ENCODE results near the gene CNGA2.

The CNGA2 gene

DNA sequence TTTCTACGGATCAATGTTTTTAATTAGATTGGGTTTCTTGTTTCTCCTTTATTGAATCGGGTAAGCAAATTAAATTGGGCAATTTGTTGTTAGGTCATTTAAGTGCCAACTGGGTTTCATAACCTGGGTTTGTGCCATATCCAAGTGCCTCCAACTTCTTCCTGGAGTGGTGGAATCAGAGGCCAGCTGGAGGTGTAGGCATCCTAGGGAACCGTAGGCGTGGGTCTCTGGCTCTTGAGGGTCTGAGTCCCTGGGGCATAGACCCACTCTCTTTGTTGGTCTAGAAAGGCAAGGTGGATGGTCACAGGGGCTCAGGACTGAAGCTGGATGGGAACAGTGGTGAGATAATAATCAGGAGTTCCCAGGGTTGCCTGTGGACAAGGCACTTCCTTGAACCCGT is 18.3 kb downstream of the CNGA2 start:
- DNase-seq (ENCODE audit: low read depth, low spot score), result no peak

DNA sequence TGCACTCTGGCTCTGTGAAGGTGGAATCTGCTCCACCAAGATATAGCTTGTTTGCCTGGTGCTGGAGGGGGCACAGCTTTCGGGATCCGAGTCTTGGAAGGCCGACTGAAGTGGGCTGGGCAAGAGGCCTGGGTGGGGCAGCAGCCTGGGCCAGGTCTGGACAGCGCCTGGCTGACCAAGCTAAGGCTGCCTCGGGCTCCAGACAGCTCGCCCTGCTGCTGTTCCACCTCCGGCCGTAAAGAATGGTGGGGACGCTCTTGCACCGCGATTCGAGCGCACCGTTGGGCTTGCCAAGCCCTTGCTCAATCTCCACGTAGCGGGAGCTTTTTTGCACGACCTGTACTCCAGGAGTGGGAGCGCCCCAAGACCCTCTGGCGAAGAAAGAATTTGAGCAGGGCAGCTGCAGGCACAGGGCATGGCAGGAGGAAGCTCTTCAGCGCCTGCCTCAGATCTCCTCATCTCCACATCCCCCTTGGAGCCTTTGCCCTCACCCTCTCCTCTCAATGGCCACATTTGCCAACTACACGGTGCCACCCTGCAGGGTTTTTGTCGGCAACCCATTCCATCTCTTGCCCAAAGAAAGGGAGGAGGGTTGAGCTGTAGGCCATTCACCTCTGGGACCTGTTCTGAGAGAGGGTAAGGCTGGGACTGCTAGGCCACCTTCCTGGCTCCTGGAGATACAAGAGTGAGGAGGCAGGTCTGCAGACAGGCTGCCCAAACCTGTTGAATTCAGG is 18.9 kb downstream of the CNGA2 start:
- no peak for DNase-seq (ENCODE audit: low read depth, low spot score)

DNA sequence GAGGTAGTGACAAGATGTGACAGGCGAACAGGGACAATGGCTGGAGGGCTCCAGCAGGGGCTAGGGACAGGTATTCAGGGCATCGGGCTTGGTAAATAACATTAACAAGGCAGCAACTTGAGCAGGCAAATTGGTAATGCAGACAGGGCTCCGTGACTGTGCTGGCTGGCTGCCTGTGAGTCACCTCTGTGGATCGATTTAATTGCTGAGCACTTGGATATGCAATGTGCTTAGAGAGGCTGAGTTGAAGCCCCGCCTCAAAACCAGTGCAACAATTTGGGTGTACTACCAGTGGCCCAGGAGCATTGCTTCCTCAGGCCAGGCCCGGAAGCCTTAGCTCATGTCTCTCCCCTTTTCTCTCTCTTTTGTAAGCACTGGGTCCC is 19.5 kb downstream of the CNGA2 start:
- no peak for DNase-seq (ENCODE audit: low read depth, low spot score)

DNA sequence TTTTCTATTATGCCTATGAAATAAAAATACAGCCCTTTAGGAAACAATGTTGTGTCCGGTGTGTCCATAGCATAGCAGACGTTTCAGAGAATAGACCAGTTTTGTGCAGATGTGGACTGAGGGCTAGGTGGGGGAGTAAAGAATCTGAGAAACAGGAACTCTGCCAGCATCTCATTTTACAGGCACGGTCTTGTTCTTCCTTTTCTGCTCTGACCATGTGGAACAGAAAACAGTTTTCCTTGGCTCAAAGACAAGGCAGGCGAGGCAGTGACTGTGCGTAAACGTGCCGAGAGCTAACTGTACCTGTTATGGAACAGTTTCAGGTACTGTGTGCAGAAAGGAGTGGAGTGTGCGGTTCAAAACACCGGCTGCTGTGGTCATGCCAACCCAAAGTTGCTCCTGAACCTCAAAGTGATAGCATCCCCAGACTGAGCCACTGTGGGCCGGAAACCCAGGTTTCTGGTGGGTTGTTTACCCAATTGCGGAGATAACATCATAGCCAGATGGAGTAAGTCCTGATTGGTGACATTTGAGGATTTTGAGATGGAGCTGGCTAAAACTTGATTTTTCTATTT is 20.2 kb downstream of the CNGA2 start:
- no peak for DNase-seq (ENCODE audit: low read depth, low spot score)

DNA sequence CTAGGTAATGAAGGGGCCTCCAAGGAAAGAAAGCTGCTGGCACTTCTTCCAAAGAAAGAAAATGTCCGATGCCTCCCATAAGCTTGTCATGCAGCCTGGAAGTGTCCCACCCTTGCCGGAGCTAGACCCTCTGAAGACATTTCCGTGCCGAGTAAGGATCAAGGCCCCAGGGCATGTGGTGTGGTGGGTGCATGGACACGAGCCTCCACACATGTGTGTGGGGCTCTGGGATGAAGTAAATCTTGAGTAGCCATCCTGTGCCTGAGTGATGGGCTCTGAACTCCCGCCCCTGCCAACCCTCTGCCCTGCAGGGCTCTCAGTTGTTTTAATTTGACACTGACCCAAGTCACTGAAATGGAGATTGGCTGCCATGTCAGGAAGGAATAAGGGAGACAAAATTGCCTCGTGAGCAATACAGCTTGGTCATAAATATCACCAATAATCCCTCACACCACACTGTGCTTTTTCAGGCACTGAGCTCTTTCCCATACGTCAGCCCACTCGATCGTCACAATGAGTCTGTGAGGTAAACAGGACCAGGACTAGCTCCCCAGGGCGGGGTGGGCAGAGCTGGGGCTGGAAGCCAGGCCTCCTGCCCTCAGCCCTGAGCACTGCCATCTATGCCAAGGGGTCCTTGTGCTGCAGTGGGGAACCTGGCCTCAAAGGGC is 24.6 kb downstream of the CNGA2 start:
- no peak for DNase-seq (ENCODE audit: low read depth, low spot score)

DNA sequence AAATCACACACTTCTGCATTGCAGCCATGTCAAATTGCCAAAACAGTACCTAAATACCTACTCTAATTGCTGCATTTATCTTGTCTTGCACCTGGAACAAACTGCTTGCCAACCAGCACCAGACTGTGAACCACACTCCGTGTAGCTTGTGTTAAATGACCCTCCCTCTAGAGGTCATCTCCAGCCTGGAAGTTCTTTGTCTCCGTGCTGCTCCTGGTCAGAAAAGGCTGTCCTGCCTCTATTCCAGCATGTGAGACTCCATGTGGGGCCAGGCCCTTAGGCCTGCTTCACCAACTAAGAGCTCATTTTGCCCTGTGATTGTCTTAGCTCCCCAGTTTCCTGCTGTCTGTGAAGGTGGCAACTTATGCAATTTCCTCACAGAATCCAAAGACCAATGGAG is 28.3 kb downstream of the CNGA2 start:
- DNase-seq (ENCODE audit: low read depth, low spot score), result no peak

DNA sequence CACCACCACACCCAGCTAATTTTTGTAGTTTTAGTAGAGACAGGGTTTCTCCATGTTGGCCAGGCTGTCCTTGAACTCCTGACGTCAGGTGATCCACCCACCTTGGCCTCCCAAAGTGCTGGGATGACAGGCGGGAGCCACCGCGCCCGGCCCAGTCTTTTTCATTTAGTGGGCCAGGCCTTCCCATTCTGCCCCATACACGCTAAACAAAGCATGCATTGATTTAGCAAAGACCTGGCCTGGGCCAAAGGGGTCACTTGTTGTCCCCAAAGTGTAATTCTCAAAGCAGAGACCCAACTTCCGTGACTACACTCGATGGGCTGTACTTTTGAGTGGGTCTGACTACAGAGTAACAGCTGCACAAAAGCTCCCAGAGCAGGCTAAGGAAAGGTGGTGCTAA is 29.2 kb downstream of the CNGA2 start:
- no peak for DNase-seq (ENCODE audit: low read depth, low spot score)

DNA sequence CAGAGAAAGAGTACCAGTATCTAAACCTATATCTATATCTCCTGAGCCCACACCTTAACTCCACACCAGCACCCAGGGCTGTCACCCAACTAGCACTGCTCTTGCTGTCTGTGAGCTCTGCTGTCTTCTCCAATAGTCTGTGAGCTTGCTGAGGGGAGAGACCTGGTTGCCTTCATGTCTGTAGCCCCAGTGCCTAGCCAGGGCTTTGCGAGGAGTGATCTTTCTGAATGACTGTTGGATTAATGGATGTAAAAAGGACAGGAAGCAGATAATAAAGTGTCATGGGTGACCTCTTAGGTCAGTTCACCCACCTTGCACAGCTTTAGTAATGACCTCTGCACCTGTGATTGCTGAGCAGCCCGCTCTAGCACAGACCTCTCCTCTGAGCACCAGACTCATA is 30.5 kb downstream of the CNGA2 start:
- DNase-seq (ENCODE audit: low read depth, low spot score), result no peak

DNA sequence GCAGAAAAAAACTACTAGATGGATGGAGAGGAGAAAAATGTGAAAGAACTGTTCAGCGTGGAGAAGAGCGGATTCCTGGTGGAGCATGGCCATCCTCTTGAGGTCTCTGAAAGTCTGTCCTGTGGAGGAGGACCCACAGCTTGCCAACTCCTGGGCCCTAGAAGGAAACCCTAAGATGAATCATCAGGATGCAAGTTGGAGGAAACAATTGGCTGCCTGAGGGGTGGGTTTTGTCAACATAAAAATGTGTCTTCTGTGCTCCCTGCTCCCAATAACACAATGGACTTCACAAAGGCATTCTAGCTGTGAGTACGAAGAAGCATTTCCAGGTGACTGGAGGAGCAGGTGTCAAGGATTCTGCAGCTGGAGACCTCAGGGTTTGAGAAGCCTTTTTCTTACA is 37.2 kb downstream of the CNGA2 start:
- DNase-seq (ENCODE audit: low read depth, low spot score), result no peak

DNA sequence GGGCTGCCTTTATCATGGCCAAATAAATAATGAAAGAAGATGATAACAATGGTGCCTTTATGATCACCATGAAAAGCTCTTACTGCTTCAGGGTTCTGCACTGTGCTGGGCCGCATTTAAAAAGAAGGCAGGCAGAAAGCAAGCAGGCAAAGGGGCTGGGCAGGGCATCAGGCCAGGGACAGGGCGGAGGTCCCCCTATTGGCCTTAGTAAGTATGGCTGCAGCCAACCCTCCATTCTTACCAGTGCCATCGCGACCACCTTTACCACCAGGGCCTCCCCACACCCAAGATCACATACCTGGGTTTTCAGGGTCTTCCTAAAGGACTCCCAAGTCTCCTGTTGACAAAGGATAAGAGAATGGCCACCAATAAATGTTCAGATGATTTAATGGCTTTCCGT is 38.9 kb downstream of the CNGA2 start:
- DNase-seq (ENCODE audit: low read depth, low spot score), result no peak

DNA sequence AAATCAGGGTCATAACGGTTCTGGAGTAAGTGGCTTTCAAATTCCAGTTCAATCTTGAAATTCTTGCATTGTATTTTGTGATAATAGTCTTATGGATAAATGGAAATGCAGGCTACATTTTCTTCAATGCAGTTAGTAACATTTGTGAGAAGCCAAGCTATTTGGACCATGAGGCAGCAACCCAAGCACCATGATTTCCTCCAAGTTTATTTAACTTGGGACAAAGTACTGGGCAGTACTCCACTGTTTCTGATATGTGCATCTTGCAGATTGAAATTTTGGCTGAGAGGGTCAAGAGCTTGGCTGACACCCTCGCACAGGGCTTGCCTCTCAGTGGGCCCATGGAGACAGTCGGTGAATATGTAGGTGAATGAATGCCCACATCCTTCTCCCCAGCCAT is 39.9 kb downstream of the CNGA2 start:
- DNase-seq (ENCODE audit: low read depth, low spot score), result no peak

DNA sequence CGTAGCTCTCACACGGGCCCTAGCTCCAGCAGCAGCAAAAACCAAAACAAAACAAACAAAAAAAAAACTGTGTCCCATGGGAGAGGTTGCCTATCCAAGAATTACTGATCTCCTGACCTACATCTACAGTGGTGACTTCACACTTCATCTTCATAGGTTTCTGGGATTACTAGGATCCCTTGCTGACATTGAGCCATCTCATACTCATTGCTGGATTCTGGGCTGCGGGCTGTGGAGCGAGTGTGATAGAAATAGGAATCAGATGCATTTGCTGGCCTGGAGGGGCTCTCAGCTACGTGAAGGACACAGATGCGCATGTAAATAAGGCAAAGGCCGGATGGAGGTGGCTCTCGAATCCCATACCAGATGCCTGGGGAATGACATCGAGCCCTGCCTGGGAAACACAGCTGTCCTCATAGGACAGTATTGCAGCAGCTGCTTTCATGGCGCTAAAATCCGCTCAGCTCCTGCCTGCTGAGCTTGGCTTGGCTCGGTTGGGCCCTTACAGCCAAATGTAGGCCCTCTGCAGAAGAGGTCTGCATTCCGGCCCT is 41.7 kb downstream of the CNGA2 start:
- no peak for DNase-seq (ENCODE audit: low read depth, low spot score)

DNA sequence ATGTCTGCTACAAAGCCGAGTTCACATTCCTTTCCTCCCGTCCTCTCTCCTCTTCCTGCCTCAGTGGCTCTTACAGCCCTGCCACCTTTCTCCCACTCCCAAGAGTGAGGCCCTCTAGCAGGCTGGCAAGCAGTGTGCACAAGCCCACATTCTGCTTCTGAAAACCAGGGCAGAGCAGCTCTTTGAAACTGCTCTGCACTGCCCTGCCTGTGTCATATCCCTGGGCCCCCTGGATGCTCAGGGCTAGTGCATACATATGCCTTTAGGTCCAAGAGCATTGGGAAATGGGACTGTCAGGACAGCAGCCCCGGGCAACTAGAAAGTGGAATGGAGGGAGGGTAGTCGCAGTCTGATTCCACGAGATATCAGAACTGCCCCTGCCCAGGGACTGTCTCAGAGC is 42.4 kb downstream of the CNGA2 start:
- no peak for DNase-seq (ENCODE audit: low read depth, low spot score)

DNA sequence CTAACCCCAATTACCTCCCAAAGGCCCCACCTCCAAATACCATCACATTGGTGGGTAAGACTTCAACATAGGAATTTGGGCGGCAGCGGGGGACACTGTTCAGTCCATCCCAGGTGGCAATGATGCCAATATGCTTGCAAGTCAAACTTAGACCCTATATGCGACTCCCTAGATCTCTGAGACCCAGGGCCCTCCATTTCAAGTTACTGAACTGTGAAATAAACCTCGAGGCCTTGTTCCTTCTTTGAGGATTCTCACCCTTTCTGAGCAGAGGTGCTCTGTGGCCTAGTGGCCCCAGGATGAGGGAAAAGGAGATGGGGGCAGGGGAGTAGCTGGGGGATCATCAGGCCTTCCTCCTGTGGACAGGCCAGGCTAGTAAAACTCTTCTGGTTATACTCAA is 44.7 kb downstream of the CNGA2 start:
- DNase-seq (ENCODE audit: low read depth, low spot score), result no peak

DNA sequence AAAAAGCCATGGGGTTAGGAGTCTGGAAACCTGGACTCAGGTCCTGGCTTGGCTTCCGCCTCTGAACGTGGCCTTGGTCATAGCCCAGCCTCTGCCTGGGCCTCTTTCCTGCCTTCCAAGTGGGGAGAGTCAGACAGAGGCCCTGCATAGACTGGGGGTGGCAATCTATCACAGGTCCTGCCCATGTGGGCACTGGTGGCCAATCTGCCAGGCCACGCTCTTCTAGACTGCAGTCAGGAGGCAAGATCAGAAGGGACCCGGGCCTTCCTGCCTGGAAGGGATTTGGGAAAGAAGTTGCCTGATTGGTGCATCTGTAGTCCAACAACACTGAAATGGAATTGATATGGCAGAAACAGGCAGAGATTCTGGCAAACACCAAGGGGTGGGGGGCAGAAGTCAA is 46.1 kb downstream of the CNGA2 start:
- no peak for DNase-seq (ENCODE audit: low read depth, low spot score)

DNA sequence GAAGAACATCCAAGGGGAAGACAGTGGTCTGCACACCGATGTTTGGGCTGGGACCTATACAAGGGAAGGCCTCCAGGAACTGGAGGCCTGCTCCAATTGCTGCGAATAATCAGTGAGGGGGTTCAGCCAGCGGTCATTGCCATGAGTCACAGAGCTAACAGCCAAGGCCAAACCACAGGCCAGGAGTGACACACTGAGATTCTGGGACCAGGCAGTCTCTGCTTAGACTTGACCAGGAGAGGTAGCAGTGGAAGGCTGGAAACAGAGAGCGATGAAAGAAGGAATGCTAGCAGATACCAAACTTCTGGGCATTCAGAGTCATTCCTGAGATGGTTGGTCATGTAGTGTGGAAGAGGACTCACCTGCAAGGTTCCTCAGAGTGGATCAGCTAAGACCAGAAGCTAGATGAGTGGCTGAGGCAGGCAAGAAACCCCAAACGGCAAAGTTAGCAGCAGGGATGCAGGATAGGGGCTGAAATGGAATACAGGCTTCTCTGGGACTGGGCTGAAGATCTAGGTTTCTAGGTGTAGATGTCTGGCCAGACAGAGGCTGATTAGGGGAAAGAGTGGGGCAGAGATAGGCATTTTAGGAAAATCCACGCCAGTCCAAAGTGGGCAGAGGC is 54.7 kb downstream of the CNGA2 start:
- DNase-seq (ENCODE audit: low read depth, low spot score), result no peak

DNA sequence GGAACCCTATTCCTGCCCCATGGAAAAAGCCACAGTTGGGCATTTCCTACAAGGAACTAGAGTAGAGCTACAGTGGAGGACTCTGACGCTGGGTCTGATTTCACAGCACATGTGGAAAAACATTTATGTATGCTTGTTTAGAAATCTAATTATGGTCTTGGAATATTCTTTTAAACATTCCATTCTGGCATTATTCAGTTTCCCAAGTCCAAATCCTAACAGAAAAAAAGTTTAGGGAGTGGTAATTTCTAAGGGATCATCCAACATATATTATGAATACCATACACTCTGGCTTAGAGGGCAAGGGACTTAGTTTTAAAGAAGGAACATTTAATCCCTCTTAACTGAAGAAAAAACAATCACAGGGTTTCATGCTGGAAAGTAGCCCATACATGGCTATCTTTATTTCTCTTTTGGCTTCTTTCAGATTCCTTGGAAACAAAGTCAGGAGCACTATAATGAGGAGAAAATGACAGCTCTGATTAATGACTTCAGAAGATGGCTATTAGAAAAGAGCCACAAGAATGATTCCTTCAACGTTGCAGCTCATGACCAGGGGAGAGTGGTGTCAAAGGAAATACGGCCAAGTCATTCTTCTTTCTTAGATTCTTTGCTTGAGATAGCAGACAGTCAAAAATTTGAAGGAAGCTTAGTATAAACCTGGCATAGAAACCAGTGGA is 56.1 kb downstream of the CNGA2 start:
- no peak for DNase-seq (ENCODE audit: low read depth, low spot score)

DNA sequence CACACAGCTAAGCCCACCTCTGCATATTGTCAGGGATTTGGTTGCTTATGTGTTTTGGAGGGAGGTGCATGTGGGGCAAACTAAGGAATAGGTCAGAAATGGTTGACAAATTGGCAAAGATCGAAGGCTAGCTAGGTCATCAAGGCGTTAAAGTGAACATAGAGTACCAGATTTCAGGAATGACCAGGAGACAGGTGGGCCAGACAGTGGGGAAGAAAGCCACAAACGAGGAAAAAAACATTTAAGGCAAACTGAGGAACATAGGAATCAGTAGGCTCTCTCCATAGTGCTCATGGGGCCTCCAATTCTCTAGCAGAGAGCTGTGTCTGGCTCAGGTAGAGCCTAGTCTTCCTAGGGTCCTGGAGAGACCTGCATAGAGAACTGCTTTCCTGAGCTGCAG is 57.4 kb downstream of the CNGA2 start:
- DNase-seq (ENCODE audit: low read depth, low spot score), result no peak

DNA sequence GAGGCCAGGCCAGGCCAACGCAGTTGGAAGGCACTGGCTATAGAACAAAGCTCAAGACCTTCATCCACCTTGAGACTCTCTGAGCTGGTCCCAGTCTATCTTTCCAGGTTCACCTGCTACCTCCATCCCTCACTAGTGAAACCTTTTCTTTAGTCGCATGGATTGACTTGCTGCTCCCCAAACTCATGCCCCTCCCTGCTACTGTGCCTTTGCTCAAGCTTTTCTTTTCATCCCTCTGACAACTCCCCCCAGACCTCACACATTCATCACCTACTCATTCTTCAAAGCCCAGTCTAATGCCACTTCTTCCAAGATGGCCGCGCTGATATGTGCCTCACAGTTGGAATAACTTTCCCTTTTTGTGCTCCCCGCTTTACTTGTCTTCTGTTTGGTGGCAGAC is 58.0 kb downstream of the CNGA2 start:
- DNase-seq (ENCODE audit: low read depth, low spot score), result no peak

DNA sequence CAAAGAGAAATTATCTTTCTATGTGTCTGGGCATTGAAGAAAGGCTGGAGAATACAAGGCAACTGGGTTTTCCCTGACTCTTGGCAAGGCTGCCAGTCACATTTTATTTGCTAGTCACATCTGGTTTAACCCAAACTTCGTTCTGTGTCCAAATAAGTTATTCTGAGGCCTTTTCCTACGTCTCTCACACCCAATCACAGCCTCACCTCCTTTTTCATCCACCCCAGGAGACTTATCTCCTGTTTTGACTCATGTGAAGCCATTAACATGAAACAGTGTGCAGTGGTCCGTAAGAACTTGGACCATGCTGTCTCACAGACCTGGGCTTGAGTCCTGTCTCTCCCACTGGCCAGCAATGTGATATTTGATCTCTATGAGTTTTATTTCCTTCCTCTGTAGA is 59.3 kb downstream of the CNGA2 start:
- no peak for DNase-seq (ENCODE audit: low read depth, low spot score)
